Adrenal gland (tissue), 12 donors: ENCODE measurements around the gene MAGI1. TPM values are rescaled to one million over a fixed set of nuclear protein-coding genes. Genes with fewer than 3 reads are reported as not detected.

Source experiments
- DNase-seq, 7 donors: peaks; one replicate each; pipeline ENCODE4 v3.0.0-alpha.2; 2019 to 2020
- H3K27ac ChIP-seq, 5 donors: fragments of 200-600 bp; sonication (generic) in 4 of 5; 1 replicate in 3 of 5; 2 replicates in 2 of 5; pipeline versions ENCODE4 v1.5.1 to v1.8.0; 2016 to 2020; ENCODE audit warnings: mild to moderate bottlenecking in 1 of 5
- H3K27me3 ChIP-seq: fragments of 200-600 bp; 2 replicates; pipeline ENCODE4 v1.8.0; 2021
- H3K36me3 ChIP-seq, 2 donors: fragments of 200-600 bp; replicated peaks in 1 of 2; 1 replicate in 1 of 2; 2 replicates in 1 of 2; pipeline versions ENCODE4 v1.5.1 to v1.8.0; 2018 to 2022
- H3K4me1 ChIP-seq, 2 donors: fragments of 200-600 bp; replicated peaks in 1 of 2; 1 replicate in 1 of 2; 2 replicates in 1 of 2; pipeline versions ENCODE4 v1.5.1 to v1.8.0; 2018 to 2021
- H3K4me3 ChIP-seq, 4 donors: fragments of 200-600 bp; sonication (generic) in 3 of 4; one replicate each; pipeline ENCODE4 v1.5.1; 2016 to 2018
- H3K9me3 ChIP-seq, 3 donors: fragments of 200-600 bp; sonication (generic) in 1 of 3; replicated peaks in 1 of 3; 1 replicate in 2 of 3; 2 replicates in 1 of 3; pipeline versions ENCODE4 v1.5.1 to v1.8.0; 2016 to 2021
- CTCF ChIP-seq, 6 experiments: fragments of 450-650 bp in 4 of 6; fragments of 200-600 bp in 2 of 6; sonication (generic) in 1 of 6; IDR thresholded peaks; 1 replicate in 5 of 6; 2 replicates in 1 of 6; pipeline versions ENCODE4 v1.5.1 to v1.8.0; 2016 to 2021; ENCODE audit warnings: antibody characterized with exemption in 6 of 6, mild to moderate bottlenecking in 2 of 6, moderate library complexity in 1 of 6
- POLR2A ChIP-seq, 2 donors: fragments of 450-650 bp; IDR thresholded peaks; one replicate each; pipeline ENCODE4 v1.6.1; 2017; ENCODE audit warnings: antibody characterized with exemption in 2 of 2, mild to moderate bottlenecking in 2 of 2, moderate library complexity in 1 of 2
- whole genome bisulfite sequencing, 4 donors: extraction: QIAGEN DNeasy Blood & Tissue Kit in 2 of 4; methylation state at CpG; one replicate each; pipeline versions ENCODE4 v1.1.5 to v1.1.7; 2013 to 2017; 5-methylcytosine and 5-hydroxymethylcytosine counted together
- intact Hi-C, 2 donors: fragments of 100-400 bp; cut with DNase I; formaldehyde crosslinking; loops; one replicate each; pipeline versions ENCODE4 v1.14.1 to v1.15.0; 2022 to 2023
- polyA plus RNA-seq, 3 donors: library from polyadenylated mRNA; stranded (reverse); fragments of 200-250 nt in 2 of 3; fragments of 350-450 nt in 1 of 3; fragmentation: Illumina TruSeq in 1 of 3; extraction: RNeasy Lipid Tissue Mini Kit (QIAGEN cat#74804) in 1 of 3; gene quantifications; one replicate each; pipeline ENCODE4 v1.2.3, GENCODE V29; 2013 to 2014
- total RNA-seq, 9 donors: library from RNA; depleted of rRNA in 4 of 9; stranded (reverse); fragments of >200 nt in 4 of 9; fragments of 120-200 nt in 1 of 9; fragmentation: NEBNext Ultra II Directional in 1 of 9; extraction: Animal tissue kit (Norgen Biotek cat#: 25700) in 1 of 9; gene quantifications; one replicate each; pipeline versions ENCODE4 v1.1.0 to v1.2.4, GENCODE V29; 2013 to 2023
- donor health status: healthy with polysubstance abuse.
- donor health status: Bipolar disorder and iron deficiency.
- donor health status: DM: yes; HTN: yes; CAD: no.
- donor health status: DM: no; HTN: no; CAD: no.
- donor health status: DM: no; HTN: no; CAD: no.
- donor health status: DM: yes; HTN: yes; CAD: no.

Gene MAGI1
- total and polyA plus RNA-seq, 12 donors = 4.8 to 31.6 (median 18.5) TPM

- no peak for DNase-seq
- H3K9me3 ChIP-seq = no peaks in the 10 kb centered on the region
- intact Hi-C loops = loop anchor here in 1 of 2 donors (10.0 kb wide), 1 partner anchor 82 kb away; the partner anchor contains the start of gene MAGI1
- H3K36me3 ChIP-seq = no peaks in the 10 kb centered on the region
- H3K27ac ChIP-seq = peak overlapping the region in 4 of 5 donors; percentile 3 to 82 (median 58)
- H3K4me1 ChIP-seq = peaks cover 24 to 35% of the 10 kb centered on the region in 2 donors
- no peak overlapping the region for H3K4me3 ChIP-seq
- H3K27me3 ChIP-seq = no peaks in the 10 kb centered on the region
- 54 to 66% (median 62%) methylated on average over 1 of the region's 1 CpG for WGBS, 4 donors
- TF ChIP-seq POLR2A (IDR thresholded peaks at IDR 0.05) (no peak), CTCF (IDR thresholded peaks at IDR 0.05) (no peak)
Observed at GRCh38 chr3:65952842-65953241, 85.9 kb downstream of the MAGI1 start.

GRCh38 chr3:65951836-65952505 lies 86.7 kb downstream of the MAGI1 start:
- no peaks in the 10 kb centered on the region for H3K9me3 ChIP-seq
- no peak overlapping the region for H3K4me3 ChIP-seq
- H3K36me3 ChIP-seq = no peaks in the 10 kb centered on the region
- WGBS, 4 donors = 63 to 70% (median 68%) methylated on average over 4 of the region's 4 CpGs
- H3K27me3 ChIP-seq = no peaks in the 10 kb centered on the region
- H3K4me1 ChIP-seq = peaks cover 24 to 35% of the 10 kb centered on the region in 2 donors
- intact Hi-C loops = loop anchor here in 1 of 2 donors (10.0 kb wide), 1 partner anchor 83 kb away; the partner anchor contains the start of gene MAGI1
- no peak overlapping the region for H3K27ac ChIP-seq
- TF ChIP-seq POLR2A (IDR thresholded peaks at IDR 0.05) (no peak), CTCF (IDR thresholded peaks at IDR 0.05) (no peak)
- no peak for DNase-seq

GRCh38 chr3:65950340-65951326 lies 88.1 kb downstream of the MAGI1 start:
- peaks cover 24 to 41% of the 10 kb centered on the region in 2 donors for H3K4me1 ChIP-seq
- DNase-seq = no peak
- no peak for TF ChIP-seq POLR2A (IDR thresholded peaks at IDR 0.05)
- 89 to 91% (median 90%) methylated on average over 7 of the region's 7 CpGs for WGBS, 4 donors
- no peaks in the 10 kb centered on the region for H3K36me3 ChIP-seq
- intact Hi-C loops = loop anchor here in 1 of 2 donors (10.0 kb wide), 1 partner anchor 84 kb away; the partner anchor contains the start of gene MAGI1
- no peak overlapping the region for H3K4me3 ChIP-seq
- H3K27ac ChIP-seq = no peak overlapping the region
- no peaks in the 10 kb centered on the region for H3K27me3 ChIP-seq
- H3K9me3 ChIP-seq = no peaks in the 10 kb centered on the region

GRCh38 chr3:65948841-65949573 lies 89.7 kb downstream of the MAGI1 start:
- DNase-seq = no peak
- TF ChIP-seq CTCF (IDR thresholded peaks at IDR 0.05) = no peak
- TF ChIP-seq POLR2A (IDR thresholded peaks at IDR 0.05) = no peak
- H3K27me3 ChIP-seq = no peaks in the 10 kb centered on the region
- H3K27ac ChIP-seq = no peak overlapping the region
- peaks cover 17 to 42% of the 10 kb centered on the region in 2 donors for H3K4me1 ChIP-seq
- no peak overlapping the region for H3K4me3 ChIP-seq
- H3K36me3 ChIP-seq = no peaks in the 10 kb centered on the region
- intact Hi-C loops = no loop called here
- no peaks in the 10 kb centered on the region for H3K9me3 ChIP-seq
- 71 to 74% (median 73%) methylated on average over 6 of the region's 6 CpGs for WGBS, 4 donors
